H1 (cell line): ENCODE data around the gene GALNT2. TPM values are rescaled to one million over a fixed set of nuclear protein-coding genes. Genes with fewer than 3 reads are reported as not detected.

Experiments
- GABPA ChIP-seq: IDR thresholded peaks from 2 replicates; pipeline ENCODE4 v1.6.1; 2011; ENCODE audit warnings: mild to moderate bottlenecking, low read length, moderate library complexity, borderline replicate concordance; ENCODE audit not compliant: insufficient read depth
- polyA plus RNA-seq, 7 experiments: library from polyadenylated mRNA; depleted of rRNA in 3 of 7; stranded (reverse) in 5 of 7; unstranded in 2 of 7; fragments of >200 nt in 5 of 7; fragments of 200-250 nt in 2 of 7; gene quantifications; 1 replicate in 5 of 7; 2 replicates in 1 of 7; 4 replicates in 1 of 7; pipeline versions ENCODE4 v1.2.1 to v1.2.3, GENCODE V29; 2011 to 2013; ENCODE audit warnings: missing spikeins in 2 of 7, mixed read lengths in 2 of 7
- total RNA-seq: library from RNA; stranded (reverse); fragmentation: NEBNext Ultra II Directional; extraction: Animal tissue kit (Norgen Biotek cat#: 25700); gene quantifications from 2 replicates; pipeline ENCODE4 v1.2.1, GENCODE V29; 2021
- TF ChIP-seq, protein P1 (sequence below), 3 experiments: IDR thresholded peaks; 1 replicate in 2 of 3; 2 replicates in 1 of 3; pipeline versions ENCODE4 v1.5.1 to v1.6.1; 2011; ENCODE audit warnings: low read length in 3 of 3, mild to moderate bottlenecking in 3 of 3, inconsistent platforms in 2 of 3, low read depth in 1 of 3, moderate library complexity in 1 of 3; ENCODE audit not compliant: insufficient read depth in 1 of 3; ENCODE audit errors: control extremely low read depth in 1 of 3
- TF ChIP-seq, protein P2 (sequence below): fragments of 300-600 bp; sonication (generic); IDR thresholded peaks from 2 replicates; pipeline ENCODE4 v1.7.1; 2012; ENCODE audit warnings: low read length, moderate library complexity, mild to moderate bottlenecking, inconsistent platforms; ENCODE audit not compliant: insufficient replicate concordance

GALNT2 gene
- total and polyA plus RNA-seq, 2 of the 8 experiments (the other 6 are each of a cell fraction or from before 2014, with no cell fraction given): 34.5 to 75.3 TPM

DNA sequence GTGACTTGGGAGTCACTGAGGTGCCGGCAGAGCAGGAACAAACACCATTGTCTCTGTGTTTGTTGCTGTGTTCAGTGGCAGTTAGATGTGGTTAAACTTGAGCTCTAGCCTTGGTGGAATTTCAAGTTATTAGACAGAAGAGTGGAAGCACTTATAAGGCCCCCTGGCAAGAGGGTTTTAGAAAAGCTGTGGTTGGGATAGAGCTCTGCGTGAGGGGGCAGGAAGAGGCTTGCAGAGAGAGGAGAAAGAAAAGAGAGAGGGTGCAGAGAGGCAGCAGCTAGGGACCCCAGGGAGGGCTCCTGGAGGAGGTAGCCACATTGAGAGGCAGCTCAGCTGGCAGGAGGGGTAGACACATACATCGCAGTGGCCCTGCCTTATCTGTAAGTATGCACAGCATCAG lies 128.2 kb downstream of the GALNT2 start (continued):
- TF ChIP-seq, protein P1, sequence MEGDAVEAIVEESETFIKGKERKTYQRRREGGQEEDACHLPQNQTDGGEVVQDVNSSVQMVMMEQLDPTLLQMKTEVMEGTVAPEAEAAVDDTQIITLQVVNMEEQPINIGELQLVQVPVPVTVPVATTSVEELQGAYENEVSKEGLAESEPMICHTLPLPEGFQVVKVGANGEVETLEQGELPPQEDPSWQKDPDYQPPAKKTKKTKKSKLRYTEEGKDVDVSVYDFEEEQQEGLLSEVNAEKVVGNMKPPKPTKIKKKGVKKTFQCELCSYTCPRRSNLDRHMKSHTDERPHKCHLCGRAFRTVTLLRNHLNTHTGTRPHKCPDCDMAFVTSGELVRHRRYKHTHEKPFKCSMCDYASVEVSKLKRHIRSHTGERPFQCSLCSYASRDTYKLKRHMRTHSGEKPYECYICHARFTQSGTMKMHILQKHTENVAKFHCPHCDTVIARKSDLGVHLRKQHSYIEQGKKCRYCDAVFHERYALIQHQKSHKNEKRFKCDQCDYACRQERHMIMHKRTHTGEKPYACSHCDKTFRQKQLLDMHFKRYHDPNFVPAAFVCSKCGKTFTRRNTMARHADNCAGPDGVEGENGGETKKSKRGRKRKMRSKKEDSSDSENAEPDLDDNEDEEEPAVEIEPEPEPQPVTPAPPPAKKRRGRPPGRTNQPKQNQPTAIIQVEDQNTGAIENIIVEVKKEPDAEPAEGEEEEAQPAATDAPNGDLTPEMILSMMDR (IDR thresholded peaks at IDR 0.05; ENCODE audit: control extremely low read depth in 1 of 3, insufficient read depth in 1 of 3, low read depth in 1 of 3, low read length in 3 of 3): no peak
- TF ChIP-seq, protein P2, sequence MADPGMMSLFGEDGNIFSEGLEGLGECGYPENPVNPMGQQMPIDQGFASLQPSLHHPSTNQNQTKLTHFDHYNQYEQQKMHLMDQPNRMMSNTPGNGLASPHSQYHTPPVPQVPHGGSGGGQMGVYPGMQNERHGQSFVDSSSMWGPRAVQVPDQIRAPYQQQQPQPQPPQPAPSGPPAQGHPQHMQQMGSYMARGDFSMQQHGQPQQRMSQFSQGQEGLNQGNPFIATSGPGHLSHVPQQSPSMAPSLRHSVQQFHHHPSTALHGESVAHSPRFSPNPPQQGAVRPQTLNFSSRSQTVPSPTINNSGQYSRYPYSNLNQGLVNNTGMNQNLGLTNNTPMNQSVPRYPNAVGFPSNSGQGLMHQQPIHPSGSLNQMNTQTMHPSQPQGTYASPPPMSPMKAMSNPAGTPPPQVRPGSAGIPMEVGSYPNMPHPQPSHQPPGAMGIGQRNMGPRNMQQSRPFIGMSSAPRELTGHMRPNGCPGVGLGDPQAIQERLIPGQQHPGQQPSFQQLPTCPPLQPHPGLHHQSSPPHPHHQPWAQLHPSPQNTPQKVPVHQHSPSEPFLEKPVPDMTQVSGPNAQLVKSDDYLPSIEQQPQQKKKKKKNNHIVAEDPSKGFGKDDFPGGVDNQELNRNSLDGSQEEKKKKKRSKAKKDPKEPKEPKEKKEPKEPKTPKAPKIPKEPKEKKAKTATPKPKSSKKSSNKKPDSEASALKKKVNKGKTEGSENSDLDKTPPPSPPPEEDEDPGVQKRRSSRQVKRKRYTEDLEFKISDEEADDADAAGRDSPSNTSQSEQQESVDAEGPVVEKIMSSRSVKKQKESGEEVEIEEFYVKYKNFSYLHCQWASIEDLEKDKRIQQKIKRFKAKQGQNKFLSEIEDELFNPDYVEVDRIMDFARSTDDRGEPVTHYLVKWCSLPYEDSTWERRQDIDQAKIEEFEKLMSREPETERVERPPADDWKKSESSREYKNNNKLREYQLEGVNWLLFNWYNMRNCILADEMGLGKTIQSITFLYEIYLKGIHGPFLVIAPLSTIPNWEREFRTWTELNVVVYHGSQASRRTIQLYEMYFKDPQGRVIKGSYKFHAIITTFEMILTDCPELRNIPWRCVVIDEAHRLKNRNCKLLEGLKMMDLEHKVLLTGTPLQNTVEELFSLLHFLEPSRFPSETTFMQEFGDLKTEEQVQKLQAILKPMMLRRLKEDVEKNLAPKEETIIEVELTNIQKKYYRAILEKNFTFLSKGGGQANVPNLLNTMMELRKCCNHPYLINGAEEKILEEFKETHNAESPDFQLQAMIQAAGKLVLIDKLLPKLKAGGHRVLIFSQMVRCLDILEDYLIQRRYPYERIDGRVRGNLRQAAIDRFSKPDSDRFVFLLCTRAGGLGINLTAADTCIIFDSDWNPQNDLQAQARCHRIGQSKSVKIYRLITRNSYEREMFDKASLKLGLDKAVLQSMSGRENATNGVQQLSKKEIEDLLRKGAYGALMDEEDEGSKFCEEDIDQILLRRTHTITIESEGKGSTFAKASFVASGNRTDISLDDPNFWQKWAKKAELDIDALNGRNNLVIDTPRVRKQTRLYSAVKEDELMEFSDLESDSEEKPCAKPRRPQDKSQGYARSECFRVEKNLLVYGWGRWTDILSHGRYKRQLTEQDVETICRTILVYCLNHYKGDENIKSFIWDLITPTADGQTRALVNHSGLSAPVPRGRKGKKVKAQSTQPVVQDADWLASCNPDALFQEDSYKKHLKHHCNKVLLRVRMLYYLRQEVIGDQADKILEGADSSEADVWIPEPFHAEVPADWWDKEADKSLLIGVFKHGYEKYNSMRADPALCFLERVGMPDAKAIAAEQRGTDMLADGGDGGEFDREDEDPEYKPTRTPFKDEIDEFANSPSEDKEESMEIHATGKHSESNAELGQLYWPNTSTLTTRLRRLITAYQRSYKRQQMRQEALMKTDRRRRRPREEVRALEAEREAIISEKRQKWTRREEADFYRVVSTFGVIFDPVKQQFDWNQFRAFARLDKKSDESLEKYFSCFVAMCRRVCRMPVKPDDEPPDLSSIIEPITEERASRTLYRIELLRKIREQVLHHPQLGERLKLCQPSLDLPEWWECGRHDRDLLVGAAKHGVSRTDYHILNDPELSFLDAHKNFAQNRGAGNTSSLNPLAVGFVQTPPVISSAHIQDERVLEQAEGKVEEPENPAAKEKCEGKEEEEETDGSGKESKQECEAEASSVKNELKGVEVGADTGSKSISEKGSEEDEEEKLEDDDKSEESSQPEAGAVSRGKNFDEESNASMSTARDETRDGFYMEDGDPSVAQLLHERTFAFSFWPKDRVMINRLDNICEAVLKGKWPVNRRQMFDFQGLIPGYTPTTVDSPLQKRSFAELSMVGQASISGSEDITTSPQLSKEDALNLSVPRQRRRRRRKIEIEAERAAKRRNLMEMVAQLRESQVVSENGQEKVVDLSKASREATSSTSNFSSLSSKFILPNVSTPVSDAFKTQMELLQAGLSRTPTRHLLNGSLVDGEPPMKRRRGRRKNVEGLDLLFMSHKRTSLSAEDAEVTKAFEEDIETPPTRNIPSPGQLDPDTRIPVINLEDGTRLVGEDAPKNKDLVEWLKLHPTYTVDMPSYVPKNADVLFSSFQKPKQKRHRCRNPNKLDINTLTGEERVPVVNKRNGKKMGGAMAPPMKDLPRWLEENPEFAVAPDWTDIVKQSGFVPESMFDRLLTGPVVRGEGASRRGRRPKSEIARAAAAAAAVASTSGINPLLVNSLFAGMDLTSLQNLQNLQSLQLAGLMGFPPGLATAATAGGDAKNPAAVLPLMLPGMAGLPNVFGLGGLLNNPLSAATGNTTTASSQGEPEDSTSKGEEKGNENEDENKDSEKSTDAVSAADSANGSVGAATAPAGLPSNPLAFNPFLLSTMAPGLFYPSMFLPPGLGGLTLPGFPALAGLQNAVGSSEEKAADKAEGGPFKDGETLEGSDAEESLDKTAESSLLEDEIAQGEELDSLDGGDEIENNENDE: no peak
- TF ChIP-seq GABPA: no peak
